SK-N-SH (cell line): ENCODE measurements around the gene GPRC5B. TPM values are rescaled to one million over a fixed set of nuclear protein-coding genes. Genes with fewer than 3 reads are reported as not detected.

Experiments used
- CTCF ChIA-PET: fragments of 300-600, 350-600 bp; formaldehyde crosslinking; extraction: SDS; loops from one replicate; lab custom pipeline; 2021; lab: Yijun Ruan, JAX
- POLR2A ChIA-PET: fragments of 350-600 bp; sonication (Branson Sonifier 250); formaldehyde crosslinking; extraction: SDS; loops from one replicate; lab custom pipeline; 2020; ENCODE audit warnings: antibody characterized with exemption, inconsistent platforms; lab: Yijun Ruan, JAX
- DNase-seq: peaks from one replicate; pipeline ENCODE4 v3.0.0; 2012
- H2AFZ ChIP-seq: fragments of 200-600 bp; sonication (generic); 2 replicates; pipeline ENCODE4 v1.8.1; 2016; ENCODE audit warnings: antibody characterized with exemption, mild to moderate bottlenecking, low read depth
- H3F3A ChIP-seq: fragments of 200-600 bp; sonication (generic); replicated peaks from 2 replicates; pipeline ENCODE3; 2016; ENCODE audit warnings: antibody characterized with exemption, mild to moderate bottlenecking; ENCODE audit not compliant: insufficient read depth
- H3K27ac ChIP-seq, 2 experiments: fragments of 200-500 bp in 1 of 2; fragments of 200-600 bp in 1 of 2; sonication (Bioruptor generic) in 1 of 2; sonication (generic), shearing (Covaris generic) in 1 of 2; 2 replicates each; pipeline versions ENCODE4 v1.5.1 to v1.6.1; 2014 to 2016; ENCODE audit warnings: low read depth in 2 of 2, inconsistent platforms in 1 of 2, low read length in 1 of 2, mild to moderate bottlenecking in 1 of 2, mixed read lengths in 1 of 2
- H3K27me3 ChIP-seq: fragments of 200-600 bp; sonication (generic), shearing (Covaris generic); 2 replicates; pipeline ENCODE4 v1.6.1; 2016; ENCODE audit warnings: mixed run types; ENCODE audit not compliant: insufficient read depth
- H3K36me3 ChIP-seq, 2 experiments: fragments of 200-500 bp in 1 of 2; fragments of 200-600 bp in 1 of 2; sonication (Bioruptor generic) in 1 of 2; sonication (generic) in 1 of 2; replicated peaks in 1 of 2; 2 replicates each; pipeline versions ENCODE3 to v1.5.1; 2014 to 2016; ENCODE audit warnings: low read length in 1 of 2, mild to moderate bottlenecking in 1 of 2; ENCODE audit not compliant: insufficient read depth in 2 of 2, control insufficient read depth in 1 of 2
- H3K4me1 ChIP-seq, 2 experiments: fragments of 200-500 bp in 1 of 2; fragments of 200-600 bp in 1 of 2; sonication (Bioruptor generic) in 1 of 2; sonication (generic), shearing (Covaris generic) in 1 of 2; 2 replicates each; pipeline versions ENCODE4 v1.5.1 to v1.6.1; 2014 to 2016; ENCODE audit warnings: low read depth in 1 of 2, low read length in 1 of 2, mixed run types in 1 of 2; ENCODE audit not compliant: insufficient read depth in 2 of 2, control insufficient read depth in 1 of 2
- H3K4me2 ChIP-seq: fragments of 200-600 bp; sonication (generic), shearing (Covaris generic); 2 replicates; pipeline ENCODE4 v1.6.1; 2017; ENCODE audit warnings: mixed run types
- H3K4me3 ChIP-seq, 2 experiments: fragments of 200-500 bp in 1 of 2; fragments of 200-600 bp in 1 of 2; sonication (Bioruptor generic) in 1 of 2; sonication (generic), shearing (Covaris generic) in 1 of 2; 2 replicates each; pipeline versions ENCODE4 v1.5.1 to v1.8.1; 2014 to 2016; ENCODE audit warnings: low read depth in 2 of 2, inconsistent platforms in 1 of 2, low read length in 1 of 2, mild to moderate bottlenecking in 1 of 2, mixed read lengths in 1 of 2, moderate library complexity in 1 of 2
- H3K79me2 ChIP-seq: fragments of 200-600 bp; sonication (generic); 2 replicates; pipeline ENCODE4 v1.8.1; 2017; ENCODE audit warnings: mild to moderate bottlenecking; ENCODE audit not compliant: insufficient read depth
- H3K9ac ChIP-seq: fragments of 200-600 bp; sonication (generic); 2 replicates; pipeline ENCODE4 v1.6.1; 2017; ENCODE audit warnings: mixed run types
- H3K9me2 ChIP-seq: fragments of 200-600 bp; sonication (generic); 2 replicates; pipeline ENCODE4 v1.6.1; 2017; ENCODE audit warnings: mixed run types
- H3K9me3 ChIP-seq: fragments of 200-600 bp; sonication (generic); 2 replicates; pipeline ENCODE4 v1.6.1; 2017; ENCODE audit warnings: mixed run types, mild to moderate bottlenecking, moderate library complexity
- H4K20me1 ChIP-seq: fragments of 200-600 bp; sonication (generic); 2 replicates; pipeline ENCODE4 v1.6.1; 2017; ENCODE audit warnings: mild to moderate bottlenecking, mixed run types; ENCODE audit not compliant: insufficient read depth
- CHD2 ChIP-seq: fragments of 150-350 bp; IDR thresholded peaks from 2 replicates; pipeline ENCODE4 v1.6.1; 2018; ENCODE audit warnings: low read length; ENCODE audit not compliant: partially characterized antibody
- EP300 ChIP-seq, 2 experiments: IDR thresholded peaks; 2 replicates each; pipeline versions ENCODE4 v1.4.0 to v1.6.1; 2012; ENCODE audit warnings: borderline replicate concordance in 1 of 2, low read depth in 1 of 2, low read length in 1 of 2
- NFIC ChIP-seq: IDR thresholded peaks from 2 replicates; pipeline ENCODE4 v1.4.0; 2012; ENCODE audit warnings: borderline replicate concordance
- POLR2AphosphoS5 ChIP-seq: IDR thresholded peaks from 2 replicates; pipeline ENCODE4 v1.6.1; 2012; ENCODE audit warnings: low read depth, low read length
- REST ChIP-seq: IDR thresholded peaks from 2 replicates; pipeline ENCODE4 v1.6.1; 2012; ENCODE audit warnings: mild to moderate bottlenecking, low read depth, low read length, moderate library complexity
- TAF1 ChIP-seq: IDR thresholded peaks from 2 replicates; pipeline ENCODE4 v1.6.1; 2012; ENCODE audit warnings: low read depth, mild to moderate bottlenecking, low read length, moderate library complexity, borderline replicate concordance
- USF1 ChIP-seq: IDR thresholded peaks from 2 replicates; pipeline ENCODE4 v1.4.0; 2012; ENCODE audit warnings: low read depth, borderline replicate concordance
- WGBS: methylation state at CpG from one replicate; pipeline ENCODE4 v1.1.6; 2017; ENCODE audit warnings: low lambda C conversion rate; 5-methylcytosine and 5-hydroxymethylcytosine counted together
- polyA plus RNA-seq, 3 experiments: library from polyadenylated mRNA; depleted of rRNA; stranded (reverse); fragments of >200 nt; gene quantifications; 2 replicates each; pipeline ENCODE4 v1.2.3, GENCODE V29; 2012
- TF ChIP-seq, protein P1 (sequence below): IDR thresholded peaks from 2 replicates; pipeline ENCODE4; 2012

GPRC5B gene
- polyA plus RNA-seq, 1 of the 3 experiments (the other 2 are of a cell fraction) = 1.1 TPM

GRCh38 chr16:19840524-19841110 lies 44.0 kb downstream of the GPRC5B start (continued):
- no peak for TF ChIP-seq REST

DNA sequence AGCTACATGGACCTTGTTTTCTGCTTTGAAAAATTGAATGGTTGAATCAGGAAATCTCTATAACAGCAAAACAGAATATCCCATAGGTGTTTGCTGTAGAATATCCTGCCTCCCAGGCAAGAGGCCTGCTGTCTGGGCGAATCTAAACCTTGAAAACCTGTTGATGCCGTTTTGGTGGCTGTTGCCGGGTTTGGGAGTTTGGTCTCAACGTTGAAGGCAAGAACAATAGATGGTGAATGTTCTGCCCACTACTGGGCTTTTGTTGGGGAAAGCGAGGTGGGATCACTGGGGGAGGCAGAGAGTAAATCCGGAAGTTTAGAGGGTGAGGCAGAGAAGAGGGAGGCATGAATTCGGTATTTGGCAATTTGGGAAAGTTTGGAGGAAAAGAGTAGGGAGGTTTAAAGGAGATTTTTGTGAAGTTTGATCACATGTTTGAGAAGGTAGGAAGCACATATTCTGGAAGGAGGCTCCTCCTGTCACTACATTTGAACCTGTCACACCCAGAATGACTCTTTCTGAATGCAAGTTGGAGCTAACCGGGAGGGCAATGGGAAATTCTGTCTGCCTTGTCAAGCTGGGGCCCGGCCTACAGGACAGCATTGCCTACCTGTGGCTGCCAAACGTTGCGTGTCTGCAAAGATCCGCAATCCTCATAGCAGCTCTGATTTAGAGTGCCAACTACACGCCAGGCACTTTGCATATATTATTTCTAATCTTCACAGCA lies 46.5 kb downstream of the GPRC5B start:
- H3K27me3 ChIP-seq = no peaks in the 10 kb centered on the region
- POLR2A ChIA-PET = no interaction called here
- H2AFZ ChIP-seq = no peak overlapping the region
- CTCF ChIA-PET = interaction anchor here (0.7 to 1.2 kb wide), 4 partner anchors 47 to 254 kb away, joined by 3 to 4 read pairs (median 3); partner anchors contain the start of gene GPRC5B
- 0 out of 4 replicates have a peak, but pooled peaks cover 0 to 5% of the 10 kb centered on the region in 2 experiments for H3K4me1 ChIP-seq
- H3F3A ChIP-seq = peaks cover 12% of the 10 kb centered on the region
- H3K79me2 ChIP-seq = no peaks in the 10 kb centered on the region
- H3K36me3 ChIP-seq = no peaks in the 10 kb centered on the region
- no peaks in the 10 kb centered on the region for H3K9me2 ChIP-seq
- H3K9ac ChIP-seq = no peak overlapping the region
- no peak overlapping the region for H3K4me3 ChIP-seq
- no peaks in the 10 kb centered on the region for H4K20me1 ChIP-seq
- H3K4me2 ChIP-seq = no peak overlapping the region
- TF ChIP-seq NFIC = no peak
- no peaks in the 10 kb centered on the region for H3K9me3 ChIP-seq
- DNase-seq = no peak
- no peak overlapping the region for H3K27ac ChIP-seq
- WGBS = 88% methylated on average over 13 of the region's 13 CpGs

GRCh38 chr16:19837331-19837980 lies 47.2 kb downstream of the GPRC5B start:
- WGBS = 87% methylated on average over 6 of the region's 6 CpGs
- POLR2A ChIA-PET = no interaction called here
- no peak for DNase-seq
- no peaks in the 10 kb centered on the region for H3K9me3 ChIP-seq
- no peak overlapping the region for H3K4me2 ChIP-seq
- H3K27ac ChIP-seq = no peak overlapping the region
- H4K20me1 ChIP-seq = no peaks in the 10 kb centered on the region
- CTCF ChIA-PET = interaction anchor here (0.7 to 1.2 kb wide), 4 partner anchors 47 to 254 kb away, joined by 3 to 4 read pairs (median 3); partner anchors contain the start of gene GPRC5B
- no peak overlapping the region for H2AFZ ChIP-seq
- H3K79me2 ChIP-seq = no peaks in the 10 kb centered on the region
- no peak overlapping the region for H3K9ac ChIP-seq
- H3K27me3 ChIP-seq = no peaks in the 10 kb centered on the region
- H3K9me2 ChIP-seq = no peaks in the 10 kb centered on the region
- no peak for TF ChIP-seq NFIC
- TF ChIP-seq EP300 (IDR thresholded peaks at IDR 0.05; ENCODE audit: borderline replicate concordance in 1 of 2, low read depth in 1 of 2, low read length in 1 of 2) = no peak
- no peak for TF ChIP-seq TAF1
- TF ChIP-seq, protein P1, sequence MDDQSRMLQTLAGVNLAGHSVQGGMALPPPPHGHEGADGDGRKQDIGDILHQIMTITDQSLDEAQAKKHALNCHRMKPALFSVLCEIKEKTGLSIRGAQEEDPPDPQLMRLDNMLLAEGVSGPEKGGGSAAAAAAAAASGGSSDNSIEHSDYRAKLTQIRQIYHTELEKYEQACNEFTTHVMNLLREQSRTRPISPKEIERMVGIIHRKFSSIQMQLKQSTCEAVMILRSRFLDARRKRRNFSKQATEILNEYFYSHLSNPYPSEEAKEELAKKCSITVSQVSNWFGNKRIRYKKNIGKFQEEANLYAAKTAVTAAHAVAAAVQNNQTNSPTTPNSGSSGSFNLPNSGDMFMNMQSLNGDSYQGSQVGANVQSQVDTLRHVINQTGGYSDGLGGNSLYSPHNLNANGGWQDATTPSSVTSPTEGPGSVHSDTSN = no peak
- TF ChIP-seq CHD2 = no peak
- TF ChIP-seq POLR2AphosphoS5 = no peak
- no peak for TF ChIP-seq USF1
- 0 out of 4 replicates have a peak, but pooled peaks cover 0 to 5% of the 10 kb centered on the region in 2 experiments for H3K4me1 ChIP-seq
- H3F3A ChIP-seq = peaks cover 9% of the 10 kb centered on the region
- H3K36me3 ChIP-seq = no peaks in the 10 kb centered on the region
- no peak overlapping the region for H3K4me3 ChIP-seq
